HG02840 (cell line): ENCODE measurements around the gene FBXO30.

ENCODE experiments used
- ATAC-seq: cut with Tn5 transposase; IDR thresholded peaks from one replicate; pipeline ENCODE4 v1.9.1; 2021; ENCODE audit warnings: mild to moderate bottlenecking, moderate library complexity, moderate number of reproducible peaks; ENCODE audit not compliant: unreplicated experiment, low FRiP score

The FBXO30 gene

GRCh38 chr6:145761584-145761983, 53.0 kb downstream of the FBXO30 start:
- no peak for ATAC-seq

- no peak for ATAC-seq
Measured at GRCh38 chr6:145758113-145758512, 56.5 kb downstream of the FBXO30 start.

- no peak for ATAC-seq
Measured at GRCh38 chr6:145756170-145756662, 58.4 kb downstream of the FBXO30 start.

GRCh38 chr6:145755682-145756081, 58.9 kb downstream of the FBXO30 start:
- ATAC-seq, result no peak

GRCh38 chr6:145752638-145753037, 62.0 kb downstream of the FBXO30 start:
- no peak for ATAC-seq

- ATAC-seq, result no peak
Measured at GRCh38 chr6:145749632-145750031, 65.0 kb downstream of the FBXO30 start.

GRCh38 chr6:145745861-145746260, 68.7 kb downstream of the FBXO30 start:
- ATAC-seq, result no peak

GRCh38 chr6:145744619-145745018, 70.0 kb downstream of the FBXO30 start:
- no peak for ATAC-seq
